Heart left ventricle (tissue), 13 donors: Measurements from ENCODE around the gene ATF6.

Source experiments
- POLR2A ChIP-seq, 2 donors: fragments of 450-650 bp; IDR thresholded peaks; one replicate each; pipeline ENCODE4 v1.6.1; 2017; ENCODE audit warnings: antibody characterized with exemption in 2 of 2, mild to moderate bottlenecking in 2 of 2, moderate library complexity in 2 of 2
- TF ChIP-seq, protein P1 (sequence below), 12 donors: fragments of 200-600 bp; sonication (generic) in 4 of 12; IDR thresholded peaks; one replicate each; pipeline versions ENCODE4 v1.5.0 to v1.8.0; 2018 to 2022; ENCODE audit warnings: antibody characterized with exemption in 12 of 12, mild to moderate bottlenecking in 5 of 12
- donor health status: ischemic (EF 13 %, LVEDD 7.1; RV severe dilation, severe dysfunction).
- donor health status: DM: no; HTN: yes; CAD: no.
- donor health status: DM: no; HTN: no; CAD: no.
- donor health status: ischemic (EF 25% LVEDD 6.9; RV normal size, moderate dysfunction).
- donor health status: ischemic (EF 25% LVEDD 5.7; RV mildly dilated, moderate dysfunction).
- donor health status: ischemic (EF 35%, LVEDD 5.7; RV mildly dilated, moderate dysfunction).
- donor health status: nonischemic (EF 11% LVEDD 7.7; RV severe dilation, severe dysfunction).
- donor health status: DM: yes; HTN: yes; CAD: no.
- donor health status: PGD.
- donor health status: ischemic (EF 29% LVEDD 5.4; RV normal size, mild dysfunction).
- donor health status: nonischemic (EF 23%, LVEDD 6.1; RV moderate dilation, normal function).

GRCh38 chr1:162009501-162010174 is 243.5 kb downstream of the ATF6 start:
- TF ChIP-seq POLR2A (IDR thresholded peaks at IDR 0.05), result no peak
- TF ChIP-seq, protein P1, sequence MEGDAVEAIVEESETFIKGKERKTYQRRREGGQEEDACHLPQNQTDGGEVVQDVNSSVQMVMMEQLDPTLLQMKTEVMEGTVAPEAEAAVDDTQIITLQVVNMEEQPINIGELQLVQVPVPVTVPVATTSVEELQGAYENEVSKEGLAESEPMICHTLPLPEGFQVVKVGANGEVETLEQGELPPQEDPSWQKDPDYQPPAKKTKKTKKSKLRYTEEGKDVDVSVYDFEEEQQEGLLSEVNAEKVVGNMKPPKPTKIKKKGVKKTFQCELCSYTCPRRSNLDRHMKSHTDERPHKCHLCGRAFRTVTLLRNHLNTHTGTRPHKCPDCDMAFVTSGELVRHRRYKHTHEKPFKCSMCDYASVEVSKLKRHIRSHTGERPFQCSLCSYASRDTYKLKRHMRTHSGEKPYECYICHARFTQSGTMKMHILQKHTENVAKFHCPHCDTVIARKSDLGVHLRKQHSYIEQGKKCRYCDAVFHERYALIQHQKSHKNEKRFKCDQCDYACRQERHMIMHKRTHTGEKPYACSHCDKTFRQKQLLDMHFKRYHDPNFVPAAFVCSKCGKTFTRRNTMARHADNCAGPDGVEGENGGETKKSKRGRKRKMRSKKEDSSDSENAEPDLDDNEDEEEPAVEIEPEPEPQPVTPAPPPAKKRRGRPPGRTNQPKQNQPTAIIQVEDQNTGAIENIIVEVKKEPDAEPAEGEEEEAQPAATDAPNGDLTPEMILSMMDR (IDR thresholded peaks at IDR 0.05), result no peak
